AG04449 (cell line): ENCODE measurements around the gene POLR3F.
A peak's percentile ranks its signal among the peaks of the same experiment; 100 is the strongest.

ENCODE experiments used
- CTCF ChIA-PET: fragments of 350-600 bp; formaldehyde crosslinking; extraction: SDS; loops from one replicate; lab custom pipeline; 2021; ENCODE audit warnings: antibody characterized with exemption; lab: Yijun Ruan, JAX
- POLR2A ChIA-PET: fragments of 400-600, 350-600 bp; formaldehyde crosslinking; extraction: SDS; loops from one replicate; lab custom pipeline; 2020; ENCODE audit warnings: antibody characterized with exemption, inconsistent platforms; lab: Yijun Ruan, JAX
- DNase-seq: peaks from one replicate; pipeline ENCODE4 v3.0.0-alpha.2; 2010; ENCODE audit warnings: low read depth, low spot score
- H3K4me3 ChIP-seq: 2 replicates; pipeline ENCODE4 v1.5.1; 2011; ENCODE audit warnings: low read depth, mild to moderate bottlenecking, control low read depth, low read length
- TF ChIP-seq, protein P1 (sequence below): IDR thresholded peaks from one replicate; pipeline ENCODE4 v1.5.1; 2011; ENCODE audit warnings: mild to moderate bottlenecking, moderate library complexity, low read length, control low read depth, inconsistent platforms; ENCODE audit not compliant: insufficient read depth; ENCODE audit errors: missing control alignments

The POLR3F gene

GRCh38 chr20:18466574-18466893 is 656 bp upstream of the POLR3F start:
- H3K4me3 ChIP-seq = peak overlapping the region; percentile 84
- DNase-seq = no peak
- ChIA-PET CTCF (interaction anchor here (1.0 to 1.5 kb wide), 2 partner anchors 11 to 31 kb away, joined by 3 read pairs; no protein-coding TSS in a partner anchor), POLR2A (interaction anchor here (0.7 to 1.4 kb wide), 4 partner anchors 11 to 47 kb away, joined by 3 to 5 read pairs (median 4); partner anchors contain the start of genes RBBP9 and SEC23B)
- TF ChIP-seq, protein P1, sequence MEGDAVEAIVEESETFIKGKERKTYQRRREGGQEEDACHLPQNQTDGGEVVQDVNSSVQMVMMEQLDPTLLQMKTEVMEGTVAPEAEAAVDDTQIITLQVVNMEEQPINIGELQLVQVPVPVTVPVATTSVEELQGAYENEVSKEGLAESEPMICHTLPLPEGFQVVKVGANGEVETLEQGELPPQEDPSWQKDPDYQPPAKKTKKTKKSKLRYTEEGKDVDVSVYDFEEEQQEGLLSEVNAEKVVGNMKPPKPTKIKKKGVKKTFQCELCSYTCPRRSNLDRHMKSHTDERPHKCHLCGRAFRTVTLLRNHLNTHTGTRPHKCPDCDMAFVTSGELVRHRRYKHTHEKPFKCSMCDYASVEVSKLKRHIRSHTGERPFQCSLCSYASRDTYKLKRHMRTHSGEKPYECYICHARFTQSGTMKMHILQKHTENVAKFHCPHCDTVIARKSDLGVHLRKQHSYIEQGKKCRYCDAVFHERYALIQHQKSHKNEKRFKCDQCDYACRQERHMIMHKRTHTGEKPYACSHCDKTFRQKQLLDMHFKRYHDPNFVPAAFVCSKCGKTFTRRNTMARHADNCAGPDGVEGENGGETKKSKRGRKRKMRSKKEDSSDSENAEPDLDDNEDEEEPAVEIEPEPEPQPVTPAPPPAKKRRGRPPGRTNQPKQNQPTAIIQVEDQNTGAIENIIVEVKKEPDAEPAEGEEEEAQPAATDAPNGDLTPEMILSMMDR = no peak

DNA sequence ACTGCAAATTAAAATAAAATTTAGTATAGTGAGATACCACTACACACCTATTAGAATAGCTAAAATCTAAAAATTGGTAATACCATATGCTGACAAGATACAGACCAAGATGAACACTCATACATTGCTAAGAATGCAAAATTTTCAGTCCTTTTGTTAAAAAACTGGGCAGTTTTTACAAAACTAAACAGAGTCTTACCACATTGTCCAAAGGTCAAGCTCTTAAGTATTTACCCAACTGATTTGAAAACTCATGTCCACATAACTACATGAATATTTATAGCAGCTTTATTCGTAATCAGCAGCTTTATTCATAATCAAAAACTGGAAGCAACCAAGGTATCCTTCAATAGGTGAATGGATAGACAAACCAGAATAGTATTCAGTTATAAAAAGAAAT is 10.0 kb downstream of the POLR3F start:
- ChIA-PET CTCF (interaction anchor here (0.8 to 1.3 kb wide), 3 partner anchors 8 to 15 kb away, joined by 3 read pairs; partner anchors contain the start of gene DZANK1), POLR2A (interaction anchor here (0.9 kb wide), 1 partner anchor 10 kb away, joined by 4 read pairs; the partner anchor contains the start of genes DZANK1 and POLR3F)
- TF ChIP-seq, protein P1 = no peak
- H3K4me3 ChIP-seq = no peak overlapping the region
- DNase-seq = no peak

DNA sequence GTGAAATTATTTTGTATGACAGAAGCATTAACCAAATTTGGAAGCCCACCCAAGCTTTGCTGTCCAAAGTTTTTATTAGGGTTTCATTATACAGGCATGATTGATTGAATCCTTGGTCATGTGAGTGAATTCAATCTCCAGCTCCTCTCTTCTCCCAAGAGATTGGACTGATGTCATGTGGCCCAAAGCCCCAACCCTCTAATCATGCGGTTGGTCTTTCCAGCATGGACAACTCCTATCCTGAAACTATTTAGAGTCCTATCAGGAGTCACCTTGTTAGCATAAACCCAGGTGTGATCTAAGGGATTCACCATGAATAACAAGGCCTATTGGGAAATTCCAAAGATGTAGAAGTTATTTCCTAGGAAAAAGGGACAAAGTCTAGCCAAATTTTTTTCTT is 10.6 kb downstream of the POLR3F start:
- ChIA-PET POLR2A (interaction anchor here (0.9 kb wide), 1 partner anchor 11 kb away, joined by 4 read pairs; the partner anchor contains the start of genes DZANK1 and POLR3F), CTCF (interaction anchor here (0.8 to 1.3 kb wide), 2 partner anchors 11 to 14 kb away, joined by 3 read pairs; partner anchors contain the start of gene DZANK1)
- TF ChIP-seq, protein P1 = no peak
- no peak for DNase-seq
- H3K4me3 ChIP-seq = no peak overlapping the region

- ChIA-PET POLR2A (no interaction called here), CTCF (no interaction called here)
- no peak overlapping the region for H3K4me3 ChIP-seq
- no peak for DNase-seq
- TF ChIP-seq, protein P1 = no peak
These were observed 14.4 kb downstream of the POLR3F start for GRCh38 chr20:18481596-18481995.

DNA sequence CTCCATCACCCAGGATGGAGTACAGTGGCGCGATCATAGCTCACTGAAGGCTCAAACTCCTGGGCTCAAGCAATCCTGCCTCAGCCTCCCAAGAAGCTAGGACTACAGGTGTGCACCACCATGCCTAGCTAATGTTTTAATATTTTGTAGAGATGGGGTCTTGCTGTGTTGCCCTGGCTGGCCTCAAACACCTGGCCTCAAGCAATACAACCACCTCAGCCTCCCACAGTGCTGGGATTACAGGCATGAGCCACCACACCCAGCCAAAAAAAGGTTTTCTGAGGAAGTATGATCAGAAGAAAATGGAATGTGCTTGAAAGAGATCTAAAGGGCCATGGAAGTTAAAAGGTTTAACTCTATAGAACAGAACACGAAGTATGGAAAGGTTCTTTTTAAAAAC is 21.1 kb downstream of the POLR3F start:
- no peak overlapping the region for H3K4me3 ChIP-seq
- ChIA-PET CTCF (no interaction called here), POLR2A (no interaction called here)
- DNase-seq = no peak
- TF ChIP-seq, protein P1 = no peak

DNA sequence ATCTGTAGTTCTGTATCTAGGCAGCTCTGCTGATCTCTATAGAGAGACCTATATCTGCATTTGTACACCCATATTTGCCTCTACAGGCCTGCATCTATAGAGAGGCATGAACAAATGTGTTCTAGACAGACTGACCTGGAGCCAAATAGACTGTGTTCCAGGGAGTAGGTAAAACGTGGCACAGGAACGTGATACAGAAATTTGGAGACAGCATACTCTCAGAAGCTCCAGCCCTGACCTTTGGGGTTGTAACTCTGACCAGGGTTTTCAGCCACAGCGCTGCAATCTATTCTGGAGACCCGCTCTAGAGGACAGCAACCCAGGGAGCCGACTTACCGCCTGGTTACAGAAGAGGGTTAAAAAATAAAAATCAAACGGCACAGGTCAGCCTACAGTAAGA is 28.9 kb downstream of the POLR3F start:
- DNase-seq = no peak
- ChIA-PET CTCF (interaction anchor here (1.9 to 2.0 kb wide), 2 partner anchors 11 to 29 kb away, joined by 4 to 12 read pairs; partner anchors contain the start of genes POLR3F and SEC23B), POLR2A (interaction anchor here (2.6 kb wide), 1 partner anchor 11 kb away, joined by 16 read pairs; the partner anchor contains the start of gene SEC23B)
- TF ChIP-seq, protein P1 = no peak
- H3K4me3 ChIP-seq = peak overlapping the region; percentile 91
